GM18867 (cell line): ENCODE measurements around the gene GOLGA1.
"Not testable (repeated sequence)": the region's sequence is repeated elsewhere in the genome, so short reads cannot be mapped to it uniquely, and the experiment has no call there.

Experiments used
- ATAC-seq: cut with Tn5 transposase; IDR thresholded peaks from one replicate; pipeline ENCODE4 v1.9.1; 2021; ENCODE audit warnings: mild to moderate bottlenecking, moderate library complexity; ENCODE audit not compliant: unreplicated experiment

GOLGA1 gene

DNA sequence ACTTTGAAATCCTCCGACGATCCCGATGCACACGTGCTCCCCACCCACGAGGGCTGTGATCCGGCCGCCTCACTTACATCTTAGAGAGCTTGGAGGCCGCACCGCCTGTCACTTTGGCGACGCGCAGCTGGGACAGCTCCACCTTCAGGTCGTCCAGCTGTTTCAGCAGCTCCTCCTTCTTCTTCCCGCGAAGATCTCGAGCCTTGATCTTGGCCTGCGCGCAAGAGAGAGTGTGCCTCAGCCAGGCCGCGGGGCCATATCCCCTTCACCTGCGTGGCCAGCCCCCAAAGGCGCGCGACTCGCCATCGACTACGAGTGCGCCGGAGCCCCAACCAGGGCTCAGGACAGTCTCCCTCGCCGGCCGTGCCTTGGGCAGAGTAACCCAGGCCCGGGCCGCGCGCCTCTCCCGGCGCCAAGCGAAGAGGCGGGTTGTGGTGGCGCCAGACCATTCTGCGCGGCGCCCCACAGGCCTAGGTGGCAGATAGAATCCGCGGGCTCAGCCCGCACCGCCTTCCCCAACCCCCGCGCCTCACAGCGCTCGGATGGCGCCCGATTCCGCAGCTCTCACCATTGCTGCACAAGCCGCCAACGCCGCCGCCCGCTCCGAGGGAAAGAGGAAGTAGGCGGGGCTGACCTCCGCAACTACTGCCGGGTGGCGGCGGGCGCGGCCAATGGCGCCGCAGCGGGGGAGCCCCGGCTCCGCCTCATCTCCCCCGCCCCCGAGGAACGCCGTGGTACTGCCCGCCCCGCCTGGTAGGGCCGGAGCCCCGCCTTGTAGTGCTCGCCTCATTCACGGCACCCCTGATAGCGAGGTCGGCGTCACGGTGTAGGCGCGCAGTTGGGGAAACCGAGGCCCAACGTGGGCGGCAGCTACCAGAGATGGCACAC is 79.3 kb downstream of the GOLGA1 start, which contains the start of the genes ARPC5L and RPL35:
ARPC5L (plus strand) TSS at position 789 of the 888 bp plus-strand sequence. CDS start 7,161 bp downstream, outside the sequence.
RPL35 (minus strand) TSS at position 616 of the 888 bp plus-strand sequence; CDS start at position 571, 45 bp downstream.
- peak; percentile 89 for ATAC-seq

GRCh38 chr9:124860582-124861341 is 80.1 kb downstream of the GOLGA1 start:
- ATAC-seq = no peak

- no peak for ATAC-seq
These were observed 80.9 kb downstream of the GOLGA1 start for GRCh38 chr9:124859803-124860581.

GRCh38 chr9:124858330-124859046 is 82.4 kb downstream of the GOLGA1 start:
- ATAC-seq = no peak

DNA sequence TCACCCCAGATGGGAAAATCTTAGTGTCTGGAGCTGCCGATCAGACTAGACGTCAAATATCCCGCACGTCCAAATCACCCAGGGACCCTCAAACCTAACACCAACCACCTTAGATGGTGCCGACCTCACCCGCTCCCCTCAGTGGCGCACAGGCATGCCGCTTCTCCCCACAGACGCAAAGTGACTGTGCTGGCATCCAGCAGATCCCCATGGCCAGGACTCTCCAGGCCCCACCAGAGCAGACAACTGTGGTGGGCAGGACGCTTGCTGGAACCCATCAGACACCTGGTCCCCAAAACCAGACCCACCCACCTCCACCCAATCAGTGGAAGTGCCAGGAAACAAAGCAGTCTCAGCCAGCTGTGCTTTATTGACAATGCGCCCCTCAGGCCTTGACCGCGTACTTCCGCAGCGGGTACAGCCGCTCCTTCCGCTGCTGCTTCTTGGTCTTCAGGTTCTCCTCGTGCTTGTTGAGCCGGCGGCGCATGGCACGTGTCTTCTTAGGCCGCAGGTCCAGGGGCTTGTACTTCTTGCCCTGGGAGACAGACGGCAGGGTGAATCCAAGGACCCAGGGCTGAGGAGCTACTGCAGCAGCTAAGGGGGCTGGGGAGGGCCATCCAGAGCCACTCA is 83.2 kb downstream of the GOLGA1 start:
- no peak for ATAC-seq

- ATAC-seq = no peak
These were observed 84.7 kb downstream of the GOLGA1 start for GRCh38 chr9:124855944-124856765.

DNA sequence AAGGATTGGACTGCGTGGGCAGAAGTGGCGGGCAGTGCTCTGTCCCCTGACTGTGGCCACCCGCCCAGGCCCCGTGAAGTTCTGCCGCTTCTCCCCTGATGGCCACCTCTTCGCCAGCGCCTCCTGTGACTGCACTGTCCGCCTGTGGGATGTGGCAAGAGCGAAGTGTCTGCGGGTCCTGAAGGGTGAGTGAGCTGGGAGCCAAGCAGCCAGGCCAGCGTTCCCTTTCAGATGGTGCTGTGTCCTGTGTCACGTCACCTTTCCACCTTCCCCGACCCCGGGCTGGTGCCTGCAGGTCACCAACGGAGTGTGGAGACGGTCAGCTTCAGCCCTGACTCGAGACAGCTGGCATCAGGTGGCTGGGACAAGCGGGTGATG is 85.3 kb downstream of the GOLGA1 start:
- no peak for ATAC-seq

DNA sequence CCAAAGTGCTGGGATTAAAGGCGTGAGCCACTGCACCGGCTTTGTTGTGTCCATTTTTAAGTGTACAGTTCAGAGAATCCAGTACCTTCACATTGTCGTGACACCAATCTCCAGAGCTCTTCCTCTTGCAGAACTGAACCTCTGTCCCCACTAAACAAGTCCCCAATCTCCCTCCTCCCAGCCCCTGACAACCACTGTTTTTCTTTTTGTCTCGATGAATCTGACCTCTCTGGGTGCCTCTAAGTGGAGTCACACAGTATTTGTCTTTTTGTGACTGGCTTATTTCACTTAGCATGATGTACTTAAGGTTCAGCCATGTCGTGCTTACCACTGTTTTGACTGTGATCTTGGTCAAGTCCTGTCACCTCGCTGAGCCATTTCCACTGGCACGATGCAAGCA is 86.1 kb downstream of the GOLGA1 start:
- no peak for ATAC-seq

GRCh38 chr9:124854161-124854560 is 86.7 kb downstream of the GOLGA1 start:
- ATAC-seq = no peak

DNA sequence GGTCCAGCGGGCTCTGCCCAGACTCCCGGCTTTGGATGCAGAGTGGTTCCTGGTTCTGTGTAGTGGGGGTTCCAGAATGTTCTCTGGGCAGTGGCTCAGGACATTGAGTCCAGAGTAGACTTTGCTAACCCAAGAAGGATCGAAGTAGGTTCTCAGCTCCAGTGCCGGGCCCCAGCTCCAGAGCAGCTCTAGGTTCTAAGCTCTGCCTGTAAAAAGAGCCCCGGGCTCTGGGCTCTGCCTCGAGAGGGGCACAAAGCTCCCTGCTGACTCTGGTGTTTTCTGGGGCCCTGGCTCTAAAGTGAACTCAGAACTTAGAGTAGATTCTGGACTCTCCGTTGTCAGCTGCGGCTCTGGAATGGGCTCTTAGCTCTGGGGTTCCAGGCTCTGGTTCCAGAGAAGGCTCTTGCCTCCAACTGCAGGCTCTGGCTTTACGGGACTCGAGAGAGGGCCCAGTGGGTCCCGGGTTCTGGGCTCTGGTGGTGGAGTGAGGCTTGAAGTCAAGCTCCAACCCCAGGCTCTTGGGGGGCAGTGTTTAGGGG is 87.2 kb downstream of the GOLGA1 start:
- no peak for ATAC-seq

GRCh38 chr9:124852829-124853531 is 87.9 kb downstream of the GOLGA1 start, which contains the start of gene WDR38:
WDR38 (plus strand) TSS chr9:124853460; CDS start chr9:124853532, 72 bp downstream.
- ATAC-seq = peak; percentile 74

DNA sequence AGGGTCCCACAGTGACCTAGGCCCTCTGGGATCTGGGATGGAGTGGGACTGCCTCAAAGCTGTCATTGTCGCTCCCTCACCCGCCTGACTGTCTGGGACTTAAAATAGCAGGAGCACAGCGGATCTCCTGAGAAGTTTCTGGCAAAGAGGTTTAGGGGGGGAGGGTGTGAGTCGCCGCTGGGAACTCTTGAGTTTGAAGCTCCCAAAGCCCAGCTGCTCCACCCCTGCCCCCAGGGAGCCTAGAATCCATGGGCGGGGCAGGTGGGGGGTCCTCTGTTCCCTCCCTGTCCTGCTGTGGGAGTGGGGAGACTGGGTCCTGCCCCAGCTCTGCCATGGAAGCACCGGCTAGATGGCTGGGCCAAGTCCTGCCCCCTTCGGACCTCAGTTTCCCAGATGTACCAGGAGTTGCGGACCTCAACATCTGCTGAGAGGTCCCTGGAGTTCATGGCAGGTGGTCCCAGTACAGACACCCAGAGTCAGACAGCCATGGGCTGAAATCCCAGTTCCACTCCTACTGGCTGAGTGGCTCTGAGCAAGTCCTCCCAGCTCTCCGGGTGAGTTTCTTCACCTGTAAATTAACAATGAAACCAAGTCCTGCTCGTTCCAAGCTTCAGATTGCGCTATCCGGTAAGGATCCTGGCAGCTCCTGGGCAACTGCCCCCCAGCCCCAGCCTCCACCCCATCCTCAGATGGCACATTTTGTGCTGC is 88.6 kb downstream of the GOLGA1 start:
- no peak for ATAC-seq

GRCh38 chr9:124849801-124850200 is 91.1 kb downstream of the GOLGA1 start:
- no peak for ATAC-seq

- ATAC-seq = no peak
These were observed 93.9 kb downstream of the GOLGA1 start for GRCh38 chr9:124846969-124847368.

DNA sequence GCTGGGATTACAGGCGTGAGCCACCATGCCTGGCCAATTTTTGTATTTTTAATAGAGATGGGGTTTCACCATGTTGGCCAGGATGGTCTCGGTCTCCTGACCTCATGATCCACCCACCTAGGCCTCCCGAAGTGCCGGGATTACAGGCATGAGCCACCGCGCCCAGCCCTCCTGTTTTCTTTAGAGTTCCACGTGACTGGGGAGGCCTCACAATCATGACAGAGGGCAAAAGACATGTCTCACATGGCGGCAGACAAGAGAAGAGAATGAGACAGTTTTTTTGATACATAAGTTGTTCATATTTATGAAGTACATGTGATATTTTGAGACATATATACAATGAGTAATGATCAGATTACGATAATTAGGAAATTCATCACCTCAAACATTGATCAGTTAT is 94.4 kb downstream of the GOLGA1 start:
- ATAC-seq = not testable (repeated sequence)

GRCh38 chr9:124844291-124844690 is 96.6 kb downstream of the GOLGA1 start:
- no peak for ATAC-seq

GRCh38 chr9:124843456-124844034 is 97.3 kb downstream of the GOLGA1 start:
- no peak for ATAC-seq
